Stimulated activated CD4-positive, alpha-beta T cell treated with anti-CD3 and anti-CD28 coated beads, Interleukin-4, amount 100 ng/mL, for 48 hours (primary cell): ENCODE data around the gene ROCK1.
"Not testable (repeated sequence)": the region's sequence is repeated elsewhere in the genome, so short reads cannot be mapped to it uniquely, and the experiment has no call there.

Source experiments
- DNase-seq, 2 donors: peaks; one replicate each; pipeline ENCODE4 v3.0.0-alpha.2; 2020; ENCODE audit warnings: low read depth in 2 of 2

Gene ROCK1

GRCh38 chr18:21052385-21052784 lies 59.2 kb downstream of the ROCK1 start:
- no peak for DNase-seq

- no peak for DNase-seq
These were observed 60.0 kb downstream of the ROCK1 start for GRCh38 chr18:21051620-21052019.

GRCh38 chr18:21049306-21049705 lies 62.3 kb downstream of the ROCK1 start:
- no peak for DNase-seq

- no peak for DNase-seq
These were observed 64.5 kb downstream of the ROCK1 start for GRCh38 chr18:21047126-21047525.

- DNase-seq, result no peak
These were observed 71.1 kb downstream of the ROCK1 start for GRCh38 chr18:21040466-21040865.

GRCh38 chr18:21038201-21038600 lies 73.4 kb downstream of the ROCK1 start:
- no peak for DNase-seq

GRCh38 chr18:21031845-21032244 lies 79.8 kb downstream of the ROCK1 start:
- no peak for DNase-seq

GRCh38 chr18:21018257-21018656 lies 93.4 kb downstream of the ROCK1 start:
- not testable (repeated sequence) for DNase-seq

GRCh38 chr18:21012308-21012707 lies 99.3 kb downstream of the ROCK1 start:
- DNase-seq, result no peak

- DNase-seq, result no peak
These were observed 106.9 kb downstream of the ROCK1 start for GRCh38 chr18:21004726-21005125.

GRCh38 chr18:21000667-21001066 lies 110.9 kb downstream of the ROCK1 start:
- DNase-seq, result no peak

GRCh38 chr18:20997371-20997770 lies 114.2 kb downstream of the ROCK1 start:
- DNase-seq, result no peak

GRCh38 chr18:20996418-20996817 lies 115.2 kb downstream of the ROCK1 start:
- DNase-seq, result no peak

- DNase-seq, result no peak
These were observed 122.9 kb downstream of the ROCK1 start for GRCh38 chr18:20988726-20989125.

- no peak for DNase-seq
These were observed 136.5 kb downstream of the ROCK1 start for GRCh38 chr18:20975077-20975476.

- DNase-seq, result no peak
These were observed 139.7 kb downstream of the ROCK1 start for GRCh38 chr18:20971886-20972267.

GRCh38 chr18:20966795-20967194 lies 144.8 kb downstream of the ROCK1 start:
- DNase-seq, result no peak

GRCh38 chr18:20963027-20963426 lies 148.6 kb downstream of the ROCK1 start:
- no peak for DNase-seq

GRCh38 chr18:20960735-20961134 lies 150.9 kb downstream of the ROCK1 start:
- no peak for DNase-seq

- DNase-seq, result not testable (repeated sequence)
These were observed 160.8 kb downstream of the ROCK1 start for GRCh38 chr18:20950827-20951226.
